Hepatocyte (in vitro differentiated cells): Measurements from ENCODE around the gene CRB1. TPM values are rescaled to one million over a fixed set of nuclear protein-coding genes. Genes with fewer than 3 reads are reported as not detected.

Source experiments
- DNase-seq: peaks from one replicate; pipeline ENCODE4 v3.0.0-alpha.2; 2016; ENCODE audit warnings: low spot score
- H2AFZ ChIP-seq: fragments of 200-600 bp; sonication (generic); 2 replicates; pipeline ENCODE4 v1.6.0; 2016; ENCODE audit warnings: antibody characterized with exemption, mild to moderate bottlenecking
- H3K27ac ChIP-seq: fragments of 200-600 bp; sonication (generic); 2 replicates; pipeline ENCODE4 v1.5.1; 2016; ENCODE audit warnings: mild to moderate bottlenecking
- H3K27me3 ChIP-seq: fragments of 200-600 bp; sonication (generic); 2 replicates; pipeline ENCODE4 v1.6.1; 2016
- H3K36me3 ChIP-seq: fragments of 200-600 bp; sonication (generic); replicated peaks from 2 replicates; pipeline ENCODE4 v1.5.1; 2016; ENCODE audit warnings: low read depth; ENCODE audit not compliant: insufficient read depth
- H3K4me1 ChIP-seq: fragments of 200-600 bp; sonication (generic); 2 replicates; pipeline ENCODE4 v1.5.1; 2016; ENCODE audit warnings: mild to moderate bottlenecking, moderate library complexity; ENCODE audit not compliant: insufficient read depth
- H3K4me2 ChIP-seq: fragments of 200-600 bp; sonication (generic); 2 replicates; pipeline ENCODE4 v1.6.0; 2016
- H3K4me3 ChIP-seq: fragments of 200-600 bp; sonication (generic); 2 replicates; pipeline ENCODE4 v1.5.1; 2016; ENCODE audit warnings: mild to moderate bottlenecking
- H3K79me2 ChIP-seq: fragments of 200-600 bp; sonication (generic); 2 replicates; pipeline ENCODE4 v1.6.0; 2017; ENCODE audit warnings: mild to moderate bottlenecking
- H3K9me2 ChIP-seq: fragments of 200-600 bp; sonication (generic); replicated peaks from 2 replicates; pipeline ENCODE4 v1.6.0; 2017; ENCODE audit warnings: mild to moderate bottlenecking; ENCODE audit not compliant: insufficient read depth
- H3K9me3 ChIP-seq: fragments of 200-600 bp; sonication (generic); 2 replicates; pipeline ENCODE4 v1.5.1; 2016; ENCODE audit warnings: low read depth, mild to moderate bottlenecking
- H4K20me1 ChIP-seq: fragments of 200-600 bp; sonication (generic); 2 replicates; pipeline ENCODE4 v1.6.0; 2016; ENCODE audit warnings: mild to moderate bottlenecking; ENCODE audit not compliant: insufficient read depth, poor library complexity, severe bottlenecking
- CTCF ChIP-seq: fragments of 200-600 bp; sonication (generic); IDR thresholded peaks from 2 replicates; pipeline ENCODE4 v1.5.1; 2016; ENCODE audit warnings: antibody characterized with exemption, mild to moderate bottlenecking; ENCODE audit not compliant: poor library complexity
- EZH2 ChIP-seq: fragments of 200-600 bp; sonication (generic); IDR thresholded peaks from 2 replicates; pipeline ENCODE4 v1.6.1; 2016; ENCODE audit warnings: antibody characterized with exemption, mild to moderate bottlenecking, borderline replicate concordance
- EZH2phosphoT487 ChIP-seq: fragments of 200-600 bp; sonication (generic); IDR thresholded peaks from one replicate; pipeline ENCODE4 v1.6.1; 2018; ENCODE audit warnings: antibody characterized with exemption, mild to moderate bottlenecking, low read depth, moderate library complexity; ENCODE audit not compliant: unreplicated experiment, severe bottlenecking
- WGBS: methylation state at CpG from one replicate; pipeline ENCODE4 v1.1.6; 2016; ENCODE audit warnings: low lambda C conversion rate; ENCODE audit errors: missing lambda C conversion rate; 5-methylcytosine and 5-hydroxymethylcytosine counted together
- polyA plus RNA-seq: library from polyadenylated mRNA; unstranded; fragments of >200 nt; fragmentation: Nextera tagmentation; extraction: Ambion mirVana; gene quantifications from 2 replicates; pipeline ENCODE4 v1.2.1, GENCODE V29; 2016
- total RNA-seq: library from RNA; depleted of rRNA; stranded (reverse); fragments of >200 nt; gene quantifications from 2 replicates; pipeline ENCODE4 v1.2.3, GENCODE V29; 2014

CRB1 gene
- total and polyA plus RNA-seq, 2 experiments from 2014 or later = 0.30 TPM; not detected in 1

GRCh38 chr1:197470330-197470729 is 202.3 kb downstream of the CRB1 start:
- H3K4me1 ChIP-seq = peaks cover 4% of the 10 kb centered on the region
- H3K36me3 ChIP-seq = no peaks in the 10 kb centered on the region
- no peak for DNase-seq
- no peaks in the 10 kb centered on the region for H3K9me3 ChIP-seq
- WGBS = 92% methylated on average over 1 of the region's 1 CpG
- H3K27ac ChIP-seq = no peak overlapping the region
- no peak overlapping the region for H3K4me2 ChIP-seq
- H4K20me1 ChIP-seq = no peaks in the 10 kb centered on the region
- H3K27me3 ChIP-seq = no peaks in the 10 kb centered on the region
- no peak overlapping the region for H3K4me3 ChIP-seq
- TF ChIP-seq EZH2phosphoT487 (no peak), CTCF (no peak), EZH2 (no peak)
- no peaks in the 10 kb centered on the region for H3K9me2 ChIP-seq
- no peak overlapping the region for H2AFZ ChIP-seq
- no peaks in the 10 kb centered on the region for H3K79me2 ChIP-seq

GRCh38 chr1:197471248-197471985 is 203.4 kb downstream of the CRB1 start:
- DNase-seq = no peak
- no peaks in the 10 kb centered on the region for H3K27me3 ChIP-seq
- H3K9me2 ChIP-seq = no peaks in the 10 kb centered on the region
- no peak overlapping the region for H3K4me2 ChIP-seq
- no peaks in the 10 kb centered on the region for H3K36me3 ChIP-seq
- H4K20me1 ChIP-seq = no peaks in the 10 kb centered on the region
- no peaks in the 10 kb centered on the region for H3K9me3 ChIP-seq
- H3K79me2 ChIP-seq = no peaks in the 10 kb centered on the region
- H3K4me1 ChIP-seq = peaks cover 4% of the 10 kb centered on the region
- 64% methylated on average over 9 of the region's 9 CpGs for WGBS
- no peak overlapping the region for H2AFZ ChIP-seq
- TF ChIP-seq EZH2 (no peak), EZH2phosphoT487 (no peak), CTCF (no peak)
- no peak overlapping the region for H3K4me3 ChIP-seq
- no peak overlapping the region for H3K27ac ChIP-seq

- no peak for DNase-seq
- 81% methylated on average over 3 of the region's 3 CpGs for WGBS
Observed at GRCh38 chr1:197472141-197472540, 204.1 kb downstream of the CRB1 start.

More at GRCh38 chr1:197472141-197472540, 204.1 kb downstream of the CRB1 start:
- H3K4me2 ChIP-seq = no peak overlapping the region
- no peak for TF ChIP-seq EZH2phosphoT487
- TF ChIP-seq CTCF = no peak
- no peak for TF ChIP-seq EZH2
- no peak overlapping the region for H2AFZ ChIP-seq
- no peaks in the 10 kb centered on the region for H3K27me3 ChIP-seq
- no peak overlapping the region for H3K4me3 ChIP-seq
- peaks cover 4% of the 10 kb centered on the region for H3K4me1 ChIP-seq
- H3K79me2 ChIP-seq = no peaks in the 10 kb centered on the region
- H3K9me2 ChIP-seq = no peaks in the 10 kb centered on the region
- no peaks in the 10 kb centered on the region for H4K20me1 ChIP-seq
- H3K9me3 ChIP-seq = no peaks in the 10 kb centered on the region
- H3K36me3 ChIP-seq = no peaks in the 10 kb centered on the region
- no peak overlapping the region for H3K27ac ChIP-seq
